DMS153 treated with DMSO at 0.1 percent for 48 hours (cell line): ENCODE data around the gene EIF3K.

ENCODE experiments used
- DNase-seq: peaks from one replicate; lab custom pipeline; 2025; ENCODE audit not compliant: unreplicated experiment; lab: John Stamatoyannopoulos, UW

EIF3K gene

GRCh38 chr19:38665950-38666662 is 47.1 kb downstream of the EIF3K start:
- no peak for DNase-seq

GRCh38 chr19:38666663-38667511 is 47.9 kb downstream of the EIF3K start:
- DNase-seq = no peak

- no peak for DNase-seq
These were observed 48.7 kb downstream of the EIF3K start for GRCh38 chr19:38667661-38668171.

GRCh38 chr19:38669552-38669951 is 50.6 kb downstream of the EIF3K start:
- DNase-seq = no peak

GRCh38 chr19:38670921-38671398 is 52.0 kb downstream of the EIF3K start:
- no peak for DNase-seq

- no peak for DNase-seq
These were observed 52.7 kb downstream of the EIF3K start for GRCh38 chr19:38671654-38672053.

GRCh38 chr19:38673030-38673429 is 54.0 kb downstream of the EIF3K start:
- no peak for DNase-seq

GRCh38 chr19:38674388-38675171 is 55.6 kb downstream of the EIF3K start:
- no peak for DNase-seq

GRCh38 chr19:38675611-38676010 is 56.6 kb downstream of the EIF3K start:
- DNase-seq = no peak

- DNase-seq = no peak
These were observed 57.3 kb downstream of the EIF3K start for GRCh38 chr19:38676023-38676877.

GRCh38 chr19:38676878-38677646 is 58.1 kb downstream of the EIF3K start:
- no peak for DNase-seq

GRCh38 chr19:38678217-38678890 is 59.4 kb downstream of the EIF3K start:
- DNase-seq = no peak

GRCh38 chr19:38678891-38679494 is 60.0 kb downstream of the EIF3K start:
- DNase-seq = no peak

GRCh38 chr19:38679839-38680238 is 60.9 kb downstream of the EIF3K start:
- DNase-seq = no peak

- DNase-seq = no peak
These were observed 63.3 kb downstream of the EIF3K start for GRCh38 chr19:38682195-38682867.

- no peak for DNase-seq
These were observed 63.9 kb downstream of the EIF3K start for GRCh38 chr19:38682872-38683392.

GRCh38 chr19:38683393-38684077 is 64.5 kb downstream of the EIF3K start:
- no peak for DNase-seq
